Measurements from ENCODE around the gene MMS19.
"Not testable (repeated sequence)": the region's sequence is repeated elsewhere in the genome, so short reads cannot be mapped to it uniquely, and the experiment has no call there.

The MMS19 gene

DNA sequence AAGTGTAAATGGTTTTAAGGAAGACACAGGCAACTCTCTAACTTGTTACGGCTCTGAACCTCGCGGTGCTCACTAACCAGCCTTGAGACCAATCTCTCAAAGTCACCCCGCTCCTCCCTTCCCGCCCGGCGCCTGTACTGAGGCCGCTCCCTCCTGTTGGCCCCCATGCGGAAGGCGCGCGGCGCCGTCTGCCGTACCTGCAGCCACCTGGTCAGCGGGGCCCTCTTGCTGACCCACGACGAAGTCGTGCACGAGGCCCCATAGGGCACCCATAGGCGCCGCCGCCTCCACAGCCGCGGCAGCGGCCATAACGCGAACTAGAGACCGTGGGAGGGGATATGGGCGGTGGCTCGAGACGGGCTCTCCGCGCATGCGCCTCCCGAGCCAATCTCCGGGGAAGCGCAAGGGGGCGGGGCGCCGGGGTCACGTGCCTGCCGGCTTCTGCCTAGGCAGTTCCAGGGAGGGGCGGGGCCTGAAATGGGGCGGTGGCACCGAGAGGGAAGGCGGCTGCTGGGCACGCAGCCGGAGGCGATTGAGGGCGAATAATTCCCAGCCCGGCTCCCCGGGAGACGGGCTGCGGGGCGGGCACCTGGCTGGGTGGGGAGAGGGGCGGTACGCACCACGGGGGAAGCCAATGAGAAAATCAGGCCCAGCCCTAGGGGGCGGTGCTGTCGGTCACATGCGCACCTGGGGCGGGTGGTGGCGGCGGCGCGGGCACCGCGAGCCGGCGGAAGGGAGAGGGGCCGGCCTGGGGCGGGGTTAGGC is at the start of gene MMS19:
Gene MMS19 (minus strand): TSS at position 347 of the 765 bp plus-strand sequence. CDS start 38 bp downstream, at position 309.
- no peak for FAIRE-seq

DNA sequence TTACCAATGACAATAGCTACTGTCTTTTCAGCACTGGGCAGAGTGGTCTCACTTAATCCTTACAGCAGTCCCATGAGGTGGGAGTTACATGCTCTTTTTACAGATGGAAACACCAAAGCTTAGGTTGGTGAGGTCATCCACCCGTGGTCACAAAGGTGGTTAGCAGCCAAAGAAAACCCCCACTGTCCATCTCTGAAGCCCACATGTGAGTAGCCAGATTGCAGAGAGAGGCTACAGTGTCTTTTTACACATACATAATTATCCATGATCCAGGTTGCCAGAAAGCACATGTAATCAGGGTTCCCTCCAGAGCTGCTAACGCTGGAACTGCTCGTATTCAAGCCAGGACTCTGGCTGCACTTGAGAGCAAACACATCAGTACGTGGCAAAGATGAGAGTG is 49.7 kb upstream of the MMS19 start:
- no peak for FAIRE-seq

DNA sequence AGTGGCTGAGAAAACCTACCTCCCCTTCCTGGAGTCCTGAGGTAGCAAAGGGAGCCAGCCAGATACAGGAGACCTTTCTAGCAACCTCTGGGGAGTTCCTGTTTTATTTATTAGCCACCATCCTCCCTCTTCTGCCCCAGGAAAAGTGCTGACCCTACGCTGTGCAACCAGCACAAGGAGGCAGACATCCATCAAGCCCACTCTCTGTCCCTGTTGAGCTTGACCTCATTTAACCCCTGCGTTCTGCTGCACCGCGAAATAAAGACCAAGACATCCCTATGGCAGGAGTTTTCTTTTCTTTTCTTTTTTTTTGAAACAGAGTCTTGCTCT is 49.0 kb upstream of the MMS19 start:
- no peak for FAIRE-seq

- FAIRE-seq: no peak
Measured at GRCh38 chr10:97546456-97547270, 48.4 kb upstream of the MMS19 start.

GRCh38 chr10:97543025-97543546 is 44.9 kb upstream of the MMS19 start:
- no peak for FAIRE-seq

GRCh38 chr10:97542169-97543024 is 44.2 kb upstream of the MMS19 start:
- FAIRE-seq: no peak

GRCh38 chr10:97540669-97541500 is 42.7 kb upstream of the MMS19 start:
- FAIRE-seq: no peak

GRCh38 chr10:97539523-97540200 is 41.4 kb upstream of the MMS19 start:
- FAIRE-seq: no peak

GRCh38 chr10:97538839-97539238 is 40.6 kb upstream of the MMS19 start:
- no peak for FAIRE-seq

GRCh38 chr10:97538411-97538810 is 40.2 kb upstream of the MMS19 start:
- no peak for FAIRE-seq

GRCh38 chr10:97537186-97537869 is 39.1 kb upstream of the MMS19 start:
- FAIRE-seq: no peak

- FAIRE-seq: no peak
Measured at GRCh38 chr10:97534746-97535367, 36.6 kb upstream of the MMS19 start.

- FAIRE-seq: no peak
Measured at GRCh38 chr10:97533888-97534287, 35.7 kb upstream of the MMS19 start.

GRCh38 chr10:97532935-97533671 is 34.9 kb upstream of the MMS19 start:
- no peak for FAIRE-seq

- no peak for FAIRE-seq
Measured at GRCh38 chr10:97531401-97531986, 33.3 kb upstream of the MMS19 start.

GRCh38 chr10:97529685-97530465 is 31.7 kb upstream of the MMS19 start:
- FAIRE-seq: no peak

- not testable (repeated sequence) for FAIRE-seq
Measured at GRCh38 chr10:97528876-97529275, 30.7 kb upstream of the MMS19 start.

GRCh38 chr10:97525683-97526110 is 27.5 kb upstream of the MMS19 start:
- FAIRE-seq: no peak
